HG03196 (cell line): ENCODE measurements around the gene TMEM178A.
A peak's percentile ranks its signal among the peaks of the same experiment; 100 is the strongest.

Experiments used
- ATAC-seq: cut with Tn5 transposase; IDR thresholded peaks from one replicate; pipeline ENCODE4 v1.9.1; 2021; ENCODE audit not compliant: unreplicated experiment

Gene TMEM178A

GRCh38 chr2:39708003-39708402, 42.3 kb downstream of the TMEM178A start:
- ATAC-seq, result no peak

- no peak for ATAC-seq
Measured at GRCh38 chr2:39710807-39711206, 45.1 kb downstream of the TMEM178A start.

- ATAC-seq, result no peak
Measured at GRCh38 chr2:39712953-39713352, 47.2 kb downstream of the TMEM178A start.

- no peak for ATAC-seq
Measured at GRCh38 chr2:39715095-39715494, 49.4 kb downstream of the TMEM178A start.

GRCh38 chr2:39715822-39716221, 50.1 kb downstream of the TMEM178A start:
- no peak for ATAC-seq

GRCh38 chr2:39717067-39717466, 51.4 kb downstream of the TMEM178A start:
- no peak for ATAC-seq

GRCh38 chr2:39718483-39718882, 52.8 kb downstream of the TMEM178A start:
- ATAC-seq, result no peak

- no peak for ATAC-seq
Measured at GRCh38 chr2:39719317-39719716, 53.6 kb downstream of the TMEM178A start.

GRCh38 chr2:39720970-39721369, 55.3 kb downstream of the TMEM178A start:
- no peak for ATAC-seq

- no peak for ATAC-seq
Measured at GRCh38 chr2:39723497-39723896, 57.8 kb downstream of the TMEM178A start.

- no peak for ATAC-seq
Measured at GRCh38 chr2:39723946-39724827, 58.5 kb downstream of the TMEM178A start.

- no peak for ATAC-seq
Measured at GRCh38 chr2:39724828-39725144, 59.1 kb downstream of the TMEM178A start.

- no peak for ATAC-seq
Measured at GRCh38 chr2:39725401-39725800, 59.7 kb downstream of the TMEM178A start.

- ATAC-seq, result peak; percentile 66
Measured at GRCh38 chr2:39728085-39728484, 62.4 kb downstream of the TMEM178A start.

- ATAC-seq, result no peak
Measured at GRCh38 chr2:39728941-39729351, 63.2 kb downstream of the TMEM178A start.

- no peak for ATAC-seq
Measured at GRCh38 chr2:39730276-39730675, 64.6 kb downstream of the TMEM178A start.

GRCh38 chr2:39730685-39731302, 65.1 kb downstream of the TMEM178A start:
- ATAC-seq, result no peak

GRCh38 chr2:39731546-39731945, 65.8 kb downstream of the TMEM178A start:
- no peak for ATAC-seq

GRCh38 chr2:39732482-39732881, 66.8 kb downstream of the TMEM178A start:
- no peak for ATAC-seq

- no peak for ATAC-seq
Measured at GRCh38 chr2:39733070-39733674, 67.5 kb downstream of the TMEM178A start.

GRCh38 chr2:39734445-39734844, 68.7 kb downstream of the TMEM178A start:
- ATAC-seq, result no peak

- no peak for ATAC-seq
Measured at GRCh38 chr2:39735648-39736047, 69.9 kb downstream of the TMEM178A start.
